Keratinocyte (primary cell): ENCODE data around the gene CCDC92B. TPM values are rescaled to one million over a fixed set of nuclear protein-coding genes. Genes with fewer than 3 reads are reported as not detected.

Source experiments
- DNase-seq: peaks from one replicate; pipeline ENCODE4 v3.0.0-alpha.2; 2011; ENCODE audit warnings: low read depth, missing footprints, low spot score
- FAIRE-seq: peaks from 2 replicates; lab custom pipeline; 2011; peaks lifted over from hg19 to GRCh38; lab: Jason Lieb, UNC
- H2AFZ ChIP-seq: 2 replicates; pipeline ENCODE4 v1.6.0; 2012; ENCODE audit warnings: low read length, control low read depth, inconsistent platforms; ENCODE audit not compliant: control insufficient read depth
- H3K27ac ChIP-seq: 2 replicates; pipeline ENCODE4 v1.5.1; 2011; ENCODE audit warnings: low read length; ENCODE audit not compliant: control insufficient read depth, insufficient read depth
- H3K27me3 ChIP-seq: 3 replicates; pipeline ENCODE4 v1.6.0; 2011; ENCODE audit warnings: low read length; ENCODE audit not compliant: control insufficient read depth, insufficient read depth; ENCODE audit errors: extremely low read depth
- H3K36me3 ChIP-seq, 2 experiments: 2 replicates in 1 of 2; 3 replicates in 1 of 2; pipeline ENCODE4 v1.5.1; 2011; ENCODE audit warnings: low read length in 2 of 2, mild to moderate bottlenecking in 1 of 2; ENCODE audit not compliant: control insufficient read depth in 2 of 2, insufficient read depth in 2 of 2; ENCODE audit errors: extremely low read depth in 1 of 2
- H3K4me1 ChIP-seq: 3 replicates; pipeline ENCODE4 v1.5.1; 2011; ENCODE audit warnings: low read length; ENCODE audit not compliant: control insufficient read depth, insufficient read depth; ENCODE audit errors: extremely low read depth
- H3K4me2 ChIP-seq: 3 replicates; pipeline ENCODE4 v1.6.0; 2011; ENCODE audit warnings: low read depth, low read length; ENCODE audit not compliant: control insufficient read depth, insufficient read depth; ENCODE audit errors: extremely low read depth
- H3K4me3 ChIP-seq, 3 experiments: fragments of 200-600 bp in 1 of 3; sonication (generic) in 1 of 3; 2 replicates in 2 of 3; 3 replicates in 1 of 3; pipeline ENCODE4 v1.5.1; 2011 to 2016; ENCODE audit warnings: low read length in 3 of 3, mild to moderate bottlenecking in 3 of 3, control low read depth in 2 of 3, inconsistent platforms in 1 of 3, low read depth in 1 of 3, mixed read lengths in 1 of 3, mixed run types in 1 of 3, moderate library complexity in 1 of 3; ENCODE audit not compliant: control insufficient read depth in 2 of 3, insufficient read depth in 2 of 3; ENCODE audit errors: extremely low read depth in 1 of 3
- H3K79me2 ChIP-seq: 2 replicates; pipeline ENCODE4 v1.6.0; 2012; ENCODE audit warnings: low read length; ENCODE audit not compliant: control insufficient read depth, insufficient read depth
- H3K9ac ChIP-seq: 3 replicates; pipeline ENCODE4 v1.6.0; 2011; ENCODE audit warnings: low read length; ENCODE audit not compliant: control insufficient read depth, insufficient read depth; ENCODE audit errors: extremely low read depth
- H3K9me1 ChIP-seq: 3 replicates; pipeline ENCODE4 v1.6.0; 2011; ENCODE audit warnings: low read length; ENCODE audit not compliant: control insufficient read depth, insufficient read depth; ENCODE audit errors: extremely low read depth
- H3K9me3 ChIP-seq: 2 replicates; pipeline ENCODE4 v1.5.1; 2012; ENCODE audit warnings: low read depth, low read length; ENCODE audit not compliant: control insufficient read depth
- H4K20me1 ChIP-seq: 3 replicates; pipeline ENCODE4 v1.6.0; 2011; ENCODE audit warnings: low read length; ENCODE audit not compliant: control insufficient read depth, insufficient read depth; ENCODE audit errors: extremely low read depth
- EZH2 ChIP-seq: IDR thresholded peaks from one replicate; pipeline ENCODE4 v1.6.1; 2012; ENCODE audit warnings: inconsistent platforms, mild to moderate bottlenecking, low read length, moderate library complexity
- dilution Hi-C: fragments of 300-500 bp; cut with MboI; formaldehyde crosslinking; loops from one replicate; pipeline ENCODE4 v1.7.0; 2020; ENCODE audit warnings: low sequenced_read_pairs; ENCODE audit not compliant: extremely low pct_ligation_motif_present
- polyA plus RNA-seq, 5 experiments: library from polyadenylated mRNA; depleted of rRNA in 3 of 5; stranded (reverse) in 3 of 5; stranded (forward) in 1 of 5; unstranded in 1 of 5; fragments of >200 nt; gene quantifications; 1 replicate in 1 of 5; 2 replicates in 3 of 5; 3 replicates in 1 of 5; pipeline versions ENCODE4 v1.2.1 to v1.2.3, GENCODE V29; 2011 to 2012; ENCODE audit warnings: missing spikeins in 2 of 5, low read depth in 1 of 5, low replicate concordance in 1 of 5
- TF ChIP-seq, protein P1 (sequence below), 3 experiments: IDR thresholded peaks in 1 of 3; conservative IDR thresholded peaks in 1 of 3; optimal IDR thresholded peaks in 1 of 3; 2 replicates in 2 of 3; 3 replicates in 1 of 3; pipeline versions ENCODE3 to v1.5.1; 2011; ENCODE audit warnings: low read length in 3 of 3, mild to moderate bottlenecking in 3 of 3, moderate library complexity in 2 of 3, control low read depth in 1 of 3, inconsistent platforms in 1 of 3; ENCODE audit not compliant: insufficient read depth in 2 of 3; ENCODE audit errors: extremely low read depth in 1 of 3

The CCDC92B gene
- polyA plus RNA-seq, 1 donor (not counting 4 experiments of a cell fraction or from before 2014, with no cell fraction given): not detected

DNA sequence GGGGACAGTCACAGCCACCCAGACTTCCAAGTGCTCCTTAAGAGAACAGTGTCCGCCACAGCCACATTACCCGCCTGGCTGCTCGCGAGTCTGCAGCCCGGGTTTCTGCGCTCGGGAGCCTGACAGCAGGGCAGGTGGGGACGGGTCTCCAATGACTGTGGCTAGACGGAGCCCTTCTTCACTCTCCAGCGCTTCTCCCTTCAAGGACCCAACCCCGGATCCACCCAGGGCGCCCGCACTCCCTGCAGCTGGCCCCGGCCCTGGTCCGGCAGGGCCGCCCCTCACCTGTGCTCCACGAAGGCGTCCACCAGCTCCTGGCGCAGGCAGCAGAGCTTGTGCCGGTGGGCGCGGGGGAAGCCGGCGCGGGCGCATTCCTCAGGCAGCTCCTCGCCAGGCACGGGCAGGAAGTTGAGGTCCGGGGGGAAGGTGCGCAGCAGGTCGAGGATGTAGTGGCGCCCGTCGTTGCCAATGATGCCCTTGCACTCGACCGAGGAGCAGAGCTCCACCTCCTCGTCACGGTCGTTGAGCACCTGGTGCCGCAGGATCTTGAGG lies 51.8 kb downstream of the CCDC92B start:
- no peak overlapping the region for H3K4me2 ChIP-seq
- H3K27ac ChIP-seq: no peak overlapping the region
- peaks cover 28 to 33% of the 10 kb centered on the region in 2 experiments for H3K36me3 ChIP-seq
- DNase-seq: no peak
- H4K20me1 ChIP-seq: no peaks in the 10 kb centered on the region
- peaks cover 2% of the 10 kb centered on the region for H3K79me2 ChIP-seq
- TF ChIP-seq, protein P1, sequence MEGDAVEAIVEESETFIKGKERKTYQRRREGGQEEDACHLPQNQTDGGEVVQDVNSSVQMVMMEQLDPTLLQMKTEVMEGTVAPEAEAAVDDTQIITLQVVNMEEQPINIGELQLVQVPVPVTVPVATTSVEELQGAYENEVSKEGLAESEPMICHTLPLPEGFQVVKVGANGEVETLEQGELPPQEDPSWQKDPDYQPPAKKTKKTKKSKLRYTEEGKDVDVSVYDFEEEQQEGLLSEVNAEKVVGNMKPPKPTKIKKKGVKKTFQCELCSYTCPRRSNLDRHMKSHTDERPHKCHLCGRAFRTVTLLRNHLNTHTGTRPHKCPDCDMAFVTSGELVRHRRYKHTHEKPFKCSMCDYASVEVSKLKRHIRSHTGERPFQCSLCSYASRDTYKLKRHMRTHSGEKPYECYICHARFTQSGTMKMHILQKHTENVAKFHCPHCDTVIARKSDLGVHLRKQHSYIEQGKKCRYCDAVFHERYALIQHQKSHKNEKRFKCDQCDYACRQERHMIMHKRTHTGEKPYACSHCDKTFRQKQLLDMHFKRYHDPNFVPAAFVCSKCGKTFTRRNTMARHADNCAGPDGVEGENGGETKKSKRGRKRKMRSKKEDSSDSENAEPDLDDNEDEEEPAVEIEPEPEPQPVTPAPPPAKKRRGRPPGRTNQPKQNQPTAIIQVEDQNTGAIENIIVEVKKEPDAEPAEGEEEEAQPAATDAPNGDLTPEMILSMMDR (optimal IDR thresholded peaks at IDR 0.05 in 1 of 3, IDR thresholded peaks at IDR 0.05 in 1 of 3, conservative IDR thresholded peaks at IDR 0.05 in 1 of 3; ENCODE audit: extremely low read depth in 1 of 3, insufficient read depth in 2 of 3, low read length in 3 of 3): no peak
- no peak for TF ChIP-seq EZH2
- H3K9ac ChIP-seq: no peak overlapping the region
- no peaks in the 10 kb centered on the region for H3K27me3 ChIP-seq
- FAIRE-seq: no peak
- no peaks in the 10 kb centered on the region for H3K9me3 ChIP-seq
- dilution Hi-C loops: no loop called here
- no peak overlapping the region for H2AFZ ChIP-seq
- H3K4me1 ChIP-seq: no peaks in the 10 kb centered on the region
- H3K4me3 ChIP-seq: no peak overlapping the region
- H3K9me1 ChIP-seq: no peaks in the 10 kb centered on the region

DNA sequence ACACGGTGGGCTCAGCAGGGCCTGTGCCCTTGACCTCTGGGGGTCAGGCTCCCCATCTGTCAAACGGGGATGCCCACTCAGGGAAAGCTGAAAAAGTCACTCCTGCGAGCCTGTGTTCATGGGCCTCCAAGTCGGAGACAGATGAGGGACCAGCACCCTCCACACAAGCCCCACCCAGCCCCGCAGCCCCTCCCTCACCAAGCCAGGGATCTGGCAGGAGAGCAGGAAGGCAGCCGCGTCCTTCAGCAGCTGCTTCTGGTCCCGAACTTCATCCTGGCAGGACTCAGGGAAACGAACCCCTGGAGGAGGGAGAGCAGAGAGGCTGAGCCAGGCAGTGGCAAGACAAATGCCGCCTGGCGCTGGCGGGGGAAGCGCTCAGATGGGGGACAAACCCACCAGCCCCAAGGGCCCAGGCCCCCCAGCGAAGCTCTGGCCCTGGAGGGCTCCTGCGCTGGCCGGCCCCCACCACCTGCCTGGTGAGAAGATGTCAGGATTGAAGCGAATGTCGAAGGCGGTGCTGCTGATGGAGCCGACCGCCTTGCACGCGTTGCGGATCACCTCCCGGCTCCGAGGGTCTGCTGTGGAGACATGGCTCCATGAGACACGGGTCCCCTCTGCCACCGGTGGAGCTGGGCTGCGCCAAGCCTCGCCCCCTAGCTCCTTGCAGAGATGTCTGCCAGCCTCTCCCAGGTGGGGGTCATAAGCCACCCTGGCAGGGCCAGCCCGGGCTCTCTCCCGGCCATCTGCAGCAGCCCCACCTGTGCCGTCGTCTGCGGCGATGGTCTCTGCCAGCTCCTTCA lies 53.3 kb downstream of the CCDC92B start:
- Histone ChIP-seq H3K4me1 (no peaks in the 10 kb centered on the region), H3K9me3 (no peaks in the 10 kb centered on the region), H2AFZ (no peak overlapping the region), H3K36me3 (peaks cover 19 to 31% of the 10 kb centered on the region in 2 experiments), H3K9me1 (no peaks in the 10 kb centered on the region), H4K20me1 (no peaks in the 10 kb centered on the region), H3K9ac (no peak overlapping the region), H3K27ac (no peak overlapping the region), H3K4me2 (no peak overlapping the region), H3K4me3 (no peak overlapping the region), H3K79me2 (peaks cover 2% of the 10 kb centered on the region), H3K27me3 (no peaks in the 10 kb centered on the region)
- DNase-seq (no peak), FAIRE-seq (no peak)
- TF ChIP-seq, protein P1 (optimal IDR thresholded peaks at IDR 0.05 in 1 of 3, IDR thresholded peaks at IDR 0.05 in 1 of 3, conservative IDR thresholded peaks at IDR 0.05 in 1 of 3; ENCODE audit: extremely low read depth in 1 of 3, insufficient read depth in 2 of 3, low read length in 3 of 3): no peak
- no peak for TF ChIP-seq EZH2
- dilution Hi-C loops: no loop called here
